Right lobe of liver (tissue), 6 donors: ENCODE data around the gene ZBED5. TPM values are rescaled to one million over a fixed set of nuclear protein-coding genes. Genes with fewer than 3 reads are reported as not detected.
"Not testable (repeated sequence)": the region's sequence is repeated elsewhere in the genome, so short reads cannot be mapped to it uniquely, and the experiment has no call there.

ENCODE experiments used
- ATAC-seq, 4 donors: fragments of 200-7000 bp; cut with Tn5 transposase; one replicate each; pipeline ENCODE4 v1.9.1; 2020; ENCODE audit warnings: mild to moderate bottlenecking in 4 of 4, moderate library complexity in 4 of 4
- DNase-seq, 3 donors: peaks; one replicate each; pipeline ENCODE4 v3.0.0-alpha.2; 2020
- H3K27ac ChIP-seq, 3 donors: fragments of 200-600 bp; one replicate each; pipeline ENCODE4 v1.8.0; 2022
- H3K27me3 ChIP-seq, 2 donors: fragments of 200-600 bp; one replicate each; pipeline ENCODE4 v1.8.0; 2022
- H3K36me3 ChIP-seq, 4 donors: fragments of 200-600 bp; sonication (generic) in 1 of 4; one replicate each; pipeline versions ENCODE4 v1.5.1 to v1.8.0; 2017 to 2022; ENCODE audit warnings: control low read depth in 1 of 4
- H3K4me1 ChIP-seq, 4 donors: fragments of 200-600 bp; sonication (generic) in 1 of 4; one replicate each; pipeline versions ENCODE4 v1.5.1 to v1.8.0; 2017 to 2022; ENCODE audit warnings: control low read depth in 1 of 4
- H3K4me3 ChIP-seq, 3 donors: fragments of 200-600 bp; one replicate each; pipeline ENCODE4 v1.8.0; 2022
- H3K9me3 ChIP-seq, 4 donors: fragments of 200-600 bp; sonication (generic) in 1 of 4; one replicate each; pipeline versions ENCODE4 v1.5.1 to v1.8.0; 2017 to 2022; ENCODE audit warnings: control low read depth in 1 of 4
- CTCF ChIP-seq, 4 donors: fragments of 200-600 bp in 3 of 4; fragments of 450-650 bp in 1 of 4; IDR thresholded peaks; one replicate each; pipeline versions ENCODE4 v1.5.1 to v1.8.0; 2016 to 2022; ENCODE audit warnings: antibody characterized with exemption in 4 of 4, mild to moderate bottlenecking in 2 of 4
- POLR2A ChIP-seq: fragments of 450-650 bp; IDR thresholded peaks from one replicate; pipeline ENCODE4 v1.6.1; 2017; ENCODE audit warnings: antibody characterized with exemption, mild to moderate bottlenecking
- WGBS: methylation state at CpG from one replicate; pipeline ENCODE4 v1.1.6; 2018; ENCODE audit warnings: low coverage, low lambda C conversion rate; ENCODE audit not compliant: insufficient coverage; ENCODE audit errors: missing lambda C conversion rate; 5-methylcytosine and 5-hydroxymethylcytosine counted together
- intact Hi-C, 2 donors: fragments of 100-400 bp; cut with DNase I; formaldehyde crosslinking; loops; one replicate each; pipeline versions ENCODE4 v1.11.2 to v1.14.1; 2022
- total RNA-seq, 6 experiments: library from RNA; depleted of rRNA in 2 of 6; stranded (reverse); fragments of >200 nt in 2 of 6; fragmentation: NEBNext Ultra II Directional in 3 of 6; extraction: Animal tissue kit (Norgen Biotek cat#: 25700) in 3 of 6; gene quantifications; one replicate each; pipeline versions ENCODE4 v1.1.0 to v1.2.4, GENCODE V29; 2016 to 2023
- donor health status: DM: no; HTN: yes; CAD: no.
- donor health status: DM: no; HTN: no; CAD: no.
- donor health status: DM: no; HTN: no; CAD: no.
- donor health status: DM: no; HTN: yes; CAD: no.
- donor health status: DM: no; HTN: yes; CAD: no.

ZBED5 gene
- total RNA-seq, 6 experiments from 2014 or later = 7.0 to 11.7 (median 8.7) TPM

GRCh38 chr11:10823152-10823579 lies 34.7 kb downstream of the ZBED5 start:
- no peak for TF ChIP-seq CTCF (IDR thresholded peaks at IDR 0.05)
- no peak for TF ChIP-seq POLR2A
- H3K4me3 ChIP-seq = no peak overlapping the region
- intact Hi-C loops = no loop called here
- H3K9me3 ChIP-seq = no peaks in the 10 kb centered on the region
- peak in 3 of 4 donors; percentile 20 to 38 (median 29) for ATAC-seq
- 47% methylated on average over 2 of the region's 2 CpGs for WGBS
- no peak overlapping the region for H3K27ac ChIP-seq
- no peaks in the 10 kb centered on the region for H3K4me1 ChIP-seq
- H3K27me3 ChIP-seq = no peaks in the 10 kb centered on the region
- DNase-seq = no peak
- H3K36me3 ChIP-seq = no peaks in the 10 kb centered on the region

- DNase-seq, intact Hi-C loops, H3K36me3 ChIP-seq, H3K9me3 ChIP-seq, H3K4me3 ChIP-seq, ATAC-seq, H3K4me1 ChIP-seq, H3K27me3 ChIP-seq, H3K27ac ChIP-seq: not testable (repeated sequence)
- WGBS = no CpG with 5 or more reads among the region's 3 CpGs
Measured at GRCh38 chr11:10822491-10822890, 35.4 kb downstream of the ZBED5 start.

GRCh38 chr11:10818594-10818993 lies 39.3 kb downstream of the ZBED5 start:
- no peak for DNase-seq
- H3K4me3 ChIP-seq = no peak overlapping the region
- H3K27me3 ChIP-seq = no peaks in the 10 kb centered on the region
- ATAC-seq = no peak
- no peak overlapping the region for H3K27ac ChIP-seq
- no peak for TF ChIP-seq CTCF (IDR thresholded peaks at IDR 0.05)
- TF ChIP-seq POLR2A = no peak
- intact Hi-C loops = no loop called here
- 79% methylated on average over 1 of the region's 1 CpG for WGBS
- H3K9me3 ChIP-seq = no peaks in the 10 kb centered on the region
- H3K36me3 ChIP-seq = no peaks in the 10 kb centered on the region
- no peaks in the 10 kb centered on the region for H3K4me1 ChIP-seq

- intact Hi-C loops = no loop called here
- ATAC-seq = no peak
- DNase-seq = no peak
- TF ChIP-seq POLR2A (no peak), CTCF (IDR thresholded peaks at IDR 0.05) (no peak)
- H3K4me1 ChIP-seq = peaks cover 0 to 6% (median 0%) of the 10 kb centered on the region in 4 donors
- H3K9me3 ChIP-seq = no peaks in the 10 kb centered on the region
- H3K4me3 ChIP-seq = no peak overlapping the region
- no peak overlapping the region for H3K27ac ChIP-seq
- H3K27me3 ChIP-seq = no peaks in the 10 kb centered on the region
- H3K36me3 ChIP-seq = no peaks in the 10 kb centered on the region
Measured at GRCh38 chr11:10813945-10814344, 43.9 kb downstream of the ZBED5 start.

- DNase-seq (peak in 2 of 3 donors; percentile 49 to 71), ATAC-seq (peak; percentile 20 to 45 (median 24))
- Histone ChIP-seq H3K4me3 (peak overlapping the region; percentile 57 to 98 (median 83)), H3K27ac (peak overlapping the region; percentile 95 to 99 (median 97)), H3K4me1 (peaks cover 0 to 23% (median 10%) of the 10 kb centered on the region in 4 donors), H3K9me3 (no peaks in the 10 kb centered on the region), H3K36me3 (peaks cover 10 to 24% (median 20%) of the 10 kb centered on the region in 4 donors), H3K27me3 (no peaks in the 10 kb centered on the region)
- intact Hi-C loops = no loop called here
- WGBS = 3% methylated on average over 20 of the region's 29 CpGs
- TF ChIP-seq CTCF (IDR thresholded peaks at IDR 0.05) (no peak), POLR2A (no peak)
Measured at GRCh38 chr11:10809373-10810160, 48.3 kb downstream of the ZBED5 start.
